Activated B cell treated with CpG ODN at 0.5 μM for 24 hours (primary cell): ENCODE results near the gene IGF2BP1. TPM values are rescaled to one million over a fixed set of nuclear protein-coding genes. Genes with fewer than 3 reads are reported as not detected.

Experiments used
- ATAC-seq: fragments of 200-7000 bp; cut with Tn5 transposase; one replicate; pipeline ENCODE4 v1.10.0; 2021; ENCODE audit warnings: low read depth, mild to moderate bottlenecking, moderate library complexity
- CTCF ChIA-PET: fragments of 350-600 bp; sonication (Branson Sonifier 250); formaldehyde crosslinking; loops from one replicate; lab custom pipeline; 2021; ENCODE audit warnings: antibody characterized with exemption; lab: Charles Lee
- POLR2A ChIA-PET: fragments of 350-600 bp; sonication (Branson Sonifier 250); formaldehyde crosslinking; loops from one replicate; lab custom pipeline; 2021; ENCODE audit warnings: antibody characterized with exemption; lab: Charles Lee
- DNase-seq: peaks from one replicate; pipeline ENCODE4 v3.0.0; 2022
- H3K27ac Mint-ChIP-seq: one replicate; pipeline ENCODE4 v1.8.0; 2020; ENCODE audit warnings: mixed read lengths
- H3K27me3 Mint-ChIP-seq: one replicate; pipeline ENCODE4 v1.8.0; 2021; ENCODE audit warnings: mixed read lengths
- H3K36me3 Mint-ChIP-seq: one replicate; pipeline ENCODE4 v1.8.0; 2021; ENCODE audit warnings: low read depth, mixed read lengths
- H3K4me1 Mint-ChIP-seq: one replicate; pipeline ENCODE4 v1.8.0; 2021; ENCODE audit warnings: mixed read lengths
- H3K4me3 Mint-ChIP-seq: one replicate; pipeline ENCODE4 v1.8.0; 2020; ENCODE audit warnings: mild to moderate bottlenecking, mixed read lengths
- H3K9me3 Mint-ChIP-seq: one replicate; pipeline ENCODE4 v1.8.0; 2020; ENCODE audit warnings: mixed read lengths
- intact Hi-C: fragments of 100-400 bp; cut with micrococcal nuclease; formaldehyde crosslinking; loops from one replicate; pipeline ENCODE4 v1.15.1; 2024
- total RNA-seq: library from RNA; stranded (reverse); gene quantifications from 2 replicates; pipeline ENCODE4 v1.2.3, GENCODE V29; 2022
- TF ChIP-seq, protein P1 (sequence below): fragments of 200-600 bp; IDR thresholded peaks from one replicate; pipeline ENCODE4 v1.8.0; 2022; ENCODE audit warnings: antibody characterized with exemption, mild to moderate bottlenecking

The IGF2BP1 gene
- total RNA-seq, 1 donor from 2014 or later: 0.40 TPM

DNA sequence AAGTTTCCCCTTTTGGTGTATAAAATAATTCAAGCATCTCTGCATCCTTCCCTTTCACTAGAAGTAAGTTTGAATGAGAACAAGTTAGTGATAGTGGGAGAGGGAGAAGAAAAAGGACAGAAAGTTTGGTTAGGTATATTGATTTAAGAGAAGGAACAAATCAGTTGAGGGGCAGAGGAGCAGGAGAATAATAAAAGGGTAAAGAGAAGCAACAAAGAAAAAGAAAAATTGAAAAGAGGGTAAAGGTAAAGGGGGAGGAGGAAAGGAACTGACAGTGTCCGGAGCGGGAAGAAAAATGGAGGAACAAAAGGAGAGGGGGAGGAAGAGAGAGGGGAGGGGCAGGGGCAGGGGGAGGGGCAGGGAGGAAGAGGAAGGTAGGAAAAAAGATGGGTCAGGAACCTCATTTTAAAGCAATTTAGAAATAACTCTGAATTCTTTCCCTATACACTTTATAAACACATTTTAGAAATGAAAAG lies 6.3 kb upstream of the IGF2BP1 start:
- peaks cover 7% of the 10 kb centered on the region for H3K4me1 Mint-ChIP-seq
- no peaks in the 10 kb centered on the region for H3K9me3 Mint-ChIP-seq
- ChIA-PET CTCF (no interaction called here), POLR2A (interaction anchor here (0.6 kb wide), 2 partner anchors 95 to 456 kb away, joined by 4 to 6 read pairs; no protein-coding TSS in a partner anchor)
- no peak for ATAC-seq
- no peak overlapping the region for H3K4me3 Mint-ChIP-seq
- no peak overlapping the region for H3K27ac Mint-ChIP-seq
- no peaks in the 10 kb centered on the region for H3K36me3 Mint-ChIP-seq
- peaks cover 41% of the 10 kb centered on the region for H3K27me3 Mint-ChIP-seq
- no peak for DNase-seq
- TF ChIP-seq, protein P1, sequence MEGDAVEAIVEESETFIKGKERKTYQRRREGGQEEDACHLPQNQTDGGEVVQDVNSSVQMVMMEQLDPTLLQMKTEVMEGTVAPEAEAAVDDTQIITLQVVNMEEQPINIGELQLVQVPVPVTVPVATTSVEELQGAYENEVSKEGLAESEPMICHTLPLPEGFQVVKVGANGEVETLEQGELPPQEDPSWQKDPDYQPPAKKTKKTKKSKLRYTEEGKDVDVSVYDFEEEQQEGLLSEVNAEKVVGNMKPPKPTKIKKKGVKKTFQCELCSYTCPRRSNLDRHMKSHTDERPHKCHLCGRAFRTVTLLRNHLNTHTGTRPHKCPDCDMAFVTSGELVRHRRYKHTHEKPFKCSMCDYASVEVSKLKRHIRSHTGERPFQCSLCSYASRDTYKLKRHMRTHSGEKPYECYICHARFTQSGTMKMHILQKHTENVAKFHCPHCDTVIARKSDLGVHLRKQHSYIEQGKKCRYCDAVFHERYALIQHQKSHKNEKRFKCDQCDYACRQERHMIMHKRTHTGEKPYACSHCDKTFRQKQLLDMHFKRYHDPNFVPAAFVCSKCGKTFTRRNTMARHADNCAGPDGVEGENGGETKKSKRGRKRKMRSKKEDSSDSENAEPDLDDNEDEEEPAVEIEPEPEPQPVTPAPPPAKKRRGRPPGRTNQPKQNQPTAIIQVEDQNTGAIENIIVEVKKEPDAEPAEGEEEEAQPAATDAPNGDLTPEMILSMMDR: no peak
- intact Hi-C loops: loop anchor here (10.0 kb wide), 2 partner anchors 46 to 376 kb away; partner anchors contain the start of genes HOXB7, HOXB8 and SNF8

DNA sequence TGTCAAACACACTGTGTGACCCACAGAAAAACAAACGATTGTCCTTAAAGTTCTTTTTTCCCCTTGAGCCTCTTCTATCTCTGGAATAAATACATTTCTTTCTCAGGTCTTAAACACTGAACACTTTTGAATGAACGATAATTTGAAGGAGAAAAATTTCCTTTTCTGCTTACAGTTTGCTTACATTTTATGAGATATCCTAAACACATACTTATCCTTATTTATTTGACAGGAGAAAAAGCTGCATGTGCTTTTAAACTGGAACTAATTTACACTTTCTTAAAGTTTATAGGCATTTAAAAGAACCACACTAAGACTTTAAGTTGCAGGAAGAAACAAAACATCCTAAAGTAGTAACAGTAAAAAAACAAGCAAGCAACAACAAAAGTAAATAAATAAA lies 4.7 kb upstream of the IGF2BP1 start:
- H3K4me1 Mint-ChIP-seq: peaks cover 19% of the 10 kb centered on the region
- DNase-seq: no peak
- no peaks in the 10 kb centered on the region for H3K9me3 Mint-ChIP-seq
- intact Hi-C loops: loop anchor here (10.0 kb wide), 2 partner anchors 48 to 378 kb away; partner anchors contain the start of genes HOXB7, HOXB8 and SNF8
- ATAC-seq: no peak
- CTCF ChIA-PET: no interaction called here
- no peak overlapping the region for H3K27ac Mint-ChIP-seq
- TF ChIP-seq, protein P1: no peak
- H3K36me3 Mint-ChIP-seq: no peaks in the 10 kb centered on the region
- no peak overlapping the region for H3K4me3 Mint-ChIP-seq
- POLR2A ChIA-PET: no interaction called here
- peaks cover 45% of the 10 kb centered on the region for H3K27me3 Mint-ChIP-seq

DNA sequence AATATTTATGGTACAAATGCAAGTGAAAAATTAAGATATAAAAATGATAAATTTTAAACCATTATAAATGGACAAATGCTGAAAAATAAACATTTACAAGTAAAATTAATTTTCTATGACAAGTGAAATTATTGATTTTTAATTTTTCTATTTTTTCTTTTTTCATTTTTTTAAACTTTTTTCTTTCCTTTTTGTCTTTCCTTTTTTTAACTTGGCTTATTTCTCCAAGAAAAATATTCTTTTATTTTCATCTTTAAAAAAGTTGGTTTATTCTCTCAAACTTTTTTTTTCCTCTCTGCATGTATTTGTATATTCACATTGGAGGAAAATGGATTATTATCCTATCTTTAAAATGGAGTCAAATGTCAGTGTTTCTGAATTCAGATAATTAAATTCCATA lies 3.9 kb upstream of the IGF2BP1 start:
- intact Hi-C loops: loop anchor here (10.0 kb wide), 2 partner anchors 49 to 379 kb away; partner anchors contain the start of genes HOXB7, HOXB8 and SNF8
- TF ChIP-seq, protein P1: no peak
- ATAC-seq (no peak), DNase-seq (no peak)
- Mint-ChIP-seq H3K27ac (no peak overlapping the region), H3K36me3 (no peaks in the 10 kb centered on the region), H3K27me3 (peaks cover 48% of the 10 kb centered on the region), H3K4me1 (peaks cover 28% of the 10 kb centered on the region), H3K9me3 (no peaks in the 10 kb centered on the region), H3K4me3 (no peak overlapping the region)
- CTCF ChIA-PET: no interaction called here
- POLR2A ChIA-PET: no interaction called here

DNA sequence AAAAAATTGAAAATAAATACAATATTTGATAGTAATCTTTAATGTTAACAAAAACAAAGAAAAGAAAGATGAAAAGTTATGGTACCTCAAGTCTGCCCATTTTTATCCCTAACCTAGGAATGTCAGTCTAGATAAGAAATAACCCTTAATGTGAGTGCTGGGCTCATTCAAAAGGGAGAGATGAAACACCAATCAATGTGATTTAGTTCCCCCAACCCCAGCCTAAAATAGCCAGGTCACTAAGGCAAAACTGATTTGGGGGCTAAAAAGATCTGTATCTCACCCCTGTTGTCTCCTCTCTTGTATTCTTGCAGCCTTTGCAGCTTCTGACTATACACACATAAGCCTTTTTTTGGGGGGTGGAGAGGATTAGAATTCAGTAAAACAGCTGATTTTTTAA lies 3.2 kb upstream of the IGF2BP1 start:
- no peaks in the 10 kb centered on the region for H3K36me3 Mint-ChIP-seq
- POLR2A ChIA-PET: no interaction called here
- no peak overlapping the region for H3K4me3 Mint-ChIP-seq
- TF ChIP-seq, protein P1: no peak
- CTCF ChIA-PET: no interaction called here
- DNase-seq (no peak), ATAC-seq (no peak)
- intact Hi-C loops: loop anchor here (10.0 kb wide), 2 partner anchors 49 to 379 kb away; partner anchors contain the start of genes HOXB7, HOXB8 and SNF8
- H3K27ac Mint-ChIP-seq: no peak overlapping the region
- peaks cover 33% of the 10 kb centered on the region for H3K4me1 Mint-ChIP-seq
- H3K27me3 Mint-ChIP-seq: peaks cover 53% of the 10 kb centered on the region
- no peaks in the 10 kb centered on the region for H3K9me3 Mint-ChIP-seq

DNA sequence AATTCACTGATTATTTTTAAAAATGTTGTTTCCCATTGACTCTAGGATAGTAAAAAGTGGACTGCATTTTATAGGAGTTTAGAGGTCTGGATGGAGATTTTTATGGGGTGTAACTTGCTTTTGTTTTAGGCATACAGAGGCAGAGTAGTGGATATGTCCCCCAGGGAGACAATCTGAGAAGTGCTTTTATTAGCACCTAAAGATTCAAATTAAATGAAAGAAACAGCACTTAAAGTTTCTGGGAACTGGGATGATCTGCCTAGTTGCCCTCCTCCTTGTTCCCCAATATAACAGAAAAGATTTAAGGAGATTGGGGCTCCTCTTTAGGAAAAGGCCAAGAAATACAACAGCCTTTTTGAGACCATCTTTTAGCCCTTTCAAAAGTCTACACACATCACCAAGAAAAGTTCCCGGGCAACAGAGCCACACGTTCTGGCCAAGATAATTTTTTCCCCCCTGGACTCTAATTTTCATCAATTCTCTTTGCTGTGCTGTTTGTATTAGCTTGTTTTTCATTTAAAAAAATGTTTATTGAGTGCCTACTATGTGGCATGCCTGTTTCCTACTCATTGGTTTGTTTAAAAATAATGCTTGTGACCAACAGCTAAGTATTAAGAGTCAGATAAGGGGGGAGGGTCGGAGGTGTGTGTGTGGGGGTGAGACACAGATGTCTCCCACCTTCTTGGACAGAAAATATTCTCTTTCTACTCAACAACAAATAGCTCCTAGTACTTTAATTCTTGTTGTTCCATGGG lies 2.5 kb upstream of the IGF2BP1 start:
- ATAC-seq: no peak
- peaks cover 60% of the 10 kb centered on the region for H3K27me3 Mint-ChIP-seq
- intact Hi-C loops: loop anchor here (5.0 to 10.0 kb wide), 3 partner anchors 50 to 380 kb away; partner anchors contain the start of genes HOXB7, HOXB8 and SNF8
- DNase-seq: no peak
- no peaks in the 10 kb centered on the region for H3K36me3 Mint-ChIP-seq
- H3K4me1 Mint-ChIP-seq: peaks cover 33% of the 10 kb centered on the region
- no peak overlapping the region for H3K27ac Mint-ChIP-seq
- no peaks in the 10 kb centered on the region for H3K9me3 Mint-ChIP-seq
- peak overlapping the region; percentile 57 for H3K4me3 Mint-ChIP-seq
- TF ChIP-seq, protein P1: no peak
- POLR2A ChIA-PET: interaction anchor here (1.0 kb wide), 1 partner anchor 102 kb away, joined by 3 read pairs; the partner anchor contains the start of gene ATP5MC1
- CTCF ChIA-PET: no interaction called here
